CD14-positive monocyte (primary cell): ENCODE measurements around the gene PLEKHA7. TPM values are rescaled to one million over a fixed set of nuclear protein-coding genes. Genes with fewer than 3 reads are reported as not detected.

Source experiments
- DNase-seq, 3 donors: peaks; one replicate each; pipeline ENCODE4 v3.0.0-alpha.2; 2011 to 2022
- H2AFZ ChIP-seq: 2 replicates; pipeline ENCODE4 v1.6.0; 2012; ENCODE audit warnings: mild to moderate bottlenecking, low read depth, low read length, inconsistent platforms; ENCODE audit not compliant: insufficient read depth, poor library complexity, severe bottlenecking
- H3K27ac ChIP-seq, 2 donors: 1 replicate in 1 of 2; 2 replicates in 1 of 2; pipeline ENCODE4 v1.5.1; 2012 to 2013; ENCODE audit warnings: low read length in 2 of 2, control low read depth in 1 of 2, inconsistent platforms in 1 of 2, low read depth in 1 of 2, mild to moderate bottlenecking in 1 of 2
- H3K27me3 ChIP-seq, 2 donors: one replicate each; pipeline versions ENCODE4 v1.6.0 to v1.6.1; 2011 to 2013; ENCODE audit warnings: low read length in 2 of 2; ENCODE audit not compliant: control insufficient read depth in 2 of 2, insufficient read depth in 2 of 2
- H3K36me3 ChIP-seq, 2 donors: replicated peaks in 1 of 2; 1 replicate in 1 of 2; 2 replicates in 1 of 2; pipeline versions ENCODE4 v1.5.1 to v1.6.1; 2012 to 2013; ENCODE audit warnings: low read length in 2 of 2, control low read depth in 1 of 2, inconsistent platforms in 1 of 2, mild to moderate bottlenecking in 1 of 2; ENCODE audit not compliant: insufficient read depth in 2 of 2, control insufficient read depth in 1 of 2
- H3K4me1 ChIP-seq, 2 donors: 1 replicate in 1 of 2; 2 replicates in 1 of 2; pipeline versions ENCODE4 v1.5.1 to v1.6.1; 2012 to 2013; ENCODE audit warnings: low read length in 2 of 2, control low read depth in 1 of 2, inconsistent platforms in 1 of 2, mild to moderate bottlenecking in 1 of 2, moderate library complexity in 1 of 2; ENCODE audit not compliant: insufficient read depth in 2 of 2, control insufficient read depth in 1 of 2
- H3K4me2 ChIP-seq: replicated peaks from 2 replicates; pipeline ENCODE3; 2012; ENCODE audit warnings: low read length, moderate library complexity, mild to moderate bottlenecking; ENCODE audit not compliant: poor library complexity, severe bottlenecking; ENCODE audit errors: extremely low read depth
- H3K4me3 ChIP-seq, 3 experiments: fragments of 200-600 bp in 1 of 3; sonication (generic) in 1 of 3; replicated peaks in 1 of 3; 1 replicate in 2 of 3; 2 replicates in 1 of 3; pipeline ENCODE4 v1.5.1; 2011 to 2013; ENCODE audit warnings: low read length in 3 of 3, mild to moderate bottlenecking in 3 of 3, control low read depth in 2 of 3, low read depth in 2 of 3, inconsistent platforms in 1 of 3, moderate library complexity in 1 of 3
- H3K79me2 ChIP-seq: 2 replicates; pipeline ENCODE4 v1.6.0; 2012; ENCODE audit warnings: mild to moderate bottlenecking, control low read depth, inconsistent platforms, low read length, moderate library complexity; ENCODE audit not compliant: insufficient read depth
- H3K9ac ChIP-seq: 2 replicates; pipeline ENCODE4 v1.6.0; 2017; ENCODE audit warnings: low read length, mild to moderate bottlenecking; ENCODE audit not compliant: insufficient read depth, poor library complexity, severe bottlenecking
- H3K9me3 ChIP-seq, 2 donors: replicated peaks in 1 of 2; 1 replicate in 1 of 2; 2 replicates in 1 of 2; pipeline versions ENCODE4 v1.5.1 to v1.6.1; 2012 to 2013; ENCODE audit warnings: low read length in 2 of 2, control low read depth in 1 of 2; ENCODE audit not compliant: control insufficient read depth in 1 of 2, insufficient read depth in 1 of 2
- H4K20me1 ChIP-seq: 2 replicates; pipeline ENCODE4 v1.6.0; 2012; ENCODE audit warnings: mild to moderate bottlenecking, low read length, control low read depth, moderate library complexity; ENCODE audit not compliant: insufficient read depth
- H3K27ac Mint-ChIP-seq, 7 donors: one replicate each; pipeline ENCODE4 v1.8.0; 2020; ENCODE audit warnings: mild to moderate bottlenecking in 7 of 7, mixed read lengths in 7 of 7, moderate library complexity in 6 of 7, inconsistent platforms in 2 of 7
- H3K27me3 Mint-ChIP-seq, 3 donors: one replicate each; pipeline ENCODE4 v1.8.0; 2021 to 2022; ENCODE audit warnings: low read depth in 3 of 3, mild to moderate bottlenecking in 3 of 3, mixed read lengths in 3 of 3, moderate library complexity in 3 of 3, inconsistent platforms in 1 of 3
- H3K36me3 Mint-ChIP-seq, 2 donors: one replicate each; pipeline ENCODE4 v1.8.0; 2020; ENCODE audit warnings: mixed read lengths in 2 of 2, inconsistent platforms in 1 of 2, mild to moderate bottlenecking in 1 of 2
- H3K4me1 Mint-ChIP-seq: one replicate; pipeline ENCODE4 v1.8.0; 2020; ENCODE audit warnings: mild to moderate bottlenecking, mixed read lengths
- H3K4me3 Mint-ChIP-seq, 2 donors: one replicate each; pipeline ENCODE4 v1.8.0; 2020; ENCODE audit warnings: mild to moderate bottlenecking in 2 of 2, mixed read lengths in 2 of 2, moderate library complexity in 1 of 2
- H3K9me3 Mint-ChIP-seq, 7 donors: one replicate each; pipeline ENCODE4 v1.8.0; 2020 to 2022; ENCODE audit warnings: mixed read lengths in 7 of 7, mild to moderate bottlenecking in 6 of 7, moderate library complexity in 6 of 7, inconsistent platforms in 2 of 7
- WGBS: methylation state at CpG from one replicate; pipeline ENCODE4 v1.1.5; 2013; ENCODE audit warnings: missing lambda C conversion rate; ENCODE audit not compliant: insufficient coverage; 5-methylcytosine and 5-hydroxymethylcytosine counted together
- intact Hi-C, 2 donors: fragments of 100-400 bp; cut with micrococcal nuclease; formaldehyde crosslinking; loops; one replicate each; pipeline versions ENCODE4 v1.15.0 to v1.15.1; 2023
- polyA plus RNA-seq, 3 donors: library from polyadenylated mRNA; depleted of rRNA in 1 of 3; unstranded in 2 of 3; stranded (reverse) in 1 of 3; fragments of 300-500 nt in 2 of 3; fragments of >200 nt in 1 of 3; fragmentation: Illumina TruSeq in 2 of 3; gene quantifications; 1 replicate in 2 of 3; 2 replicates in 1 of 3; pipeline ENCODE4 v1.2.3, GENCODE V29; 2012 to 2021
- TF ChIP-seq, protein P1 (sequence below): fragments of 200-600 bp; IDR thresholded peaks from one replicate; pipeline ENCODE4 v1.8.0; 2022; ENCODE audit warnings: antibody characterized with exemption, mild to moderate bottlenecking

PLEKHA7 gene
- polyA plus RNA-seq, 3 donors = 0.05 to 0.92 (median 0.22) TPM

DNA sequence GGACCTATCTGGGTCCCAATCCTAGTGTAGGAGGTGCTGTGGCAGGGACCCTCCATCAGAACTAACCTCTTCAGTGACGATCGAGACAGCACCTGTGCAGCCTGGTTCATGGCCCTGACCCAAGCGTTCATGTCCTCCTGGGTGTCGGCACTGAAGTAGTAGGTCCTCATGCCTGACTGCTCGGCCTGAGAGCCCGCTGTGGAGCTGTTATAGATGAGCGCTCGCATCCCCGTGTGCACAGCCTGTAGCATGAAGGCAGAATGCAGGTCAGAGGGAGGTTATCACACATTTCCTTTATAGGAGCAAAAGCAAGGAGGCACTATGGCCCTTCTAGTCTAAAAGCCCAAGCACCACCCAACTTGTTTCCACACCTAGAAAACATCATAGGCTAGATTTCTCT, 172.7 kb downstream of the PLEKHA7 start:
- intact Hi-C loops = no loop called here
- H3K27me3 Mint-ChIP-seq = peaks cover 0 to 4% (median 2%) of the 10 kb centered on the region in 3 donors

DNA sequence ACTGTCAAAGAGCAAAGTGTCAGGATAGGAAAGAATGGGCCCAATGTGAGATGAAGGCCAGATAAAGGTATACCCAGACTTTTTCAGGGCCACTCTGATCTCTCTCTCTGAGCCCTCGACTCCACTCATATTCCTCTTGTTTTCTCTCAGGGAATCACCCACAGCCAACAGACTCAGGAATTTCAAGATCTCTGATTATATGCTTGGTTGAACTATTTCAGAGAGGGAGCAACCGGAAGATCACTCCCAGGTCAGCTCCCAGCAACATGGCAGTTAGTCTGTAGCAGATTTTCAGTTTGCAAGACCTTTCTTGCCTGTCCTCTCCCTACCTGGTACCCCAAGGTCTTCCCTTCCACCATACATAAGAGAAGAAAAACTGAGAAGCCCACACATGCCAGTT, 173.3 kb downstream of the PLEKHA7 start:
- H3K27ac Mint-ChIP-seq = no peak overlapping the region

More for the DNA sequence above, 172.7 kb downstream of the PLEKHA7 start:
- Histone ChIP-seq H3K4me1 (no peaks in the 10 kb centered on the region), H2AFZ (no peak overlapping the region), H3K4me3 (no peak overlapping the region), H3K79me2 (no peaks in the 10 kb centered on the region), H3K9me3 (no peaks in the 10 kb centered on the region), H3K9ac (no peak overlapping the region), H4K20me1 (no peaks in the 10 kb centered on the region), H3K27ac (no peak overlapping the region), H3K36me3 (no peaks in the 10 kb centered on the region), H3K27me3 (no peaks in the 10 kb centered on the region), H3K4me2 (no peak overlapping the region)
- TF ChIP-seq, protein P1, sequence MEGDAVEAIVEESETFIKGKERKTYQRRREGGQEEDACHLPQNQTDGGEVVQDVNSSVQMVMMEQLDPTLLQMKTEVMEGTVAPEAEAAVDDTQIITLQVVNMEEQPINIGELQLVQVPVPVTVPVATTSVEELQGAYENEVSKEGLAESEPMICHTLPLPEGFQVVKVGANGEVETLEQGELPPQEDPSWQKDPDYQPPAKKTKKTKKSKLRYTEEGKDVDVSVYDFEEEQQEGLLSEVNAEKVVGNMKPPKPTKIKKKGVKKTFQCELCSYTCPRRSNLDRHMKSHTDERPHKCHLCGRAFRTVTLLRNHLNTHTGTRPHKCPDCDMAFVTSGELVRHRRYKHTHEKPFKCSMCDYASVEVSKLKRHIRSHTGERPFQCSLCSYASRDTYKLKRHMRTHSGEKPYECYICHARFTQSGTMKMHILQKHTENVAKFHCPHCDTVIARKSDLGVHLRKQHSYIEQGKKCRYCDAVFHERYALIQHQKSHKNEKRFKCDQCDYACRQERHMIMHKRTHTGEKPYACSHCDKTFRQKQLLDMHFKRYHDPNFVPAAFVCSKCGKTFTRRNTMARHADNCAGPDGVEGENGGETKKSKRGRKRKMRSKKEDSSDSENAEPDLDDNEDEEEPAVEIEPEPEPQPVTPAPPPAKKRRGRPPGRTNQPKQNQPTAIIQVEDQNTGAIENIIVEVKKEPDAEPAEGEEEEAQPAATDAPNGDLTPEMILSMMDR = no peak
- H3K4me3 Mint-ChIP-seq = no peak overlapping the region
- H3K9me3 Mint-ChIP-seq = peaks cover 2 to 6% (median 4%) of the 10 kb centered on the region in 7 donors
- no peak overlapping the region for H3K27ac Mint-ChIP-seq
- H3K36me3 Mint-ChIP-seq = no peaks in the 10 kb centered on the region
- H3K4me1 Mint-ChIP-seq = peaks cover 2% of the 10 kb centered on the region
- 98% methylated on average over 8 of the region's 9 CpGs for WGBS
- no peak for DNase-seq

More for the DNA sequence above, 173.3 kb downstream of the PLEKHA7 start:
- Histone ChIP-seq H3K27me3 (no peaks in the 10 kb centered on the region), H3K4me2 (no peak overlapping the region), H3K27ac (no peak overlapping the region), H4K20me1 (no peaks in the 10 kb centered on the region), H3K9ac (no peak overlapping the region), H3K4me1 (no peaks in the 10 kb centered on the region), H2AFZ (no peak overlapping the region), H3K36me3 (no peaks in the 10 kb centered on the region), H3K79me2 (no peaks in the 10 kb centered on the region), H3K4me3 (no peak overlapping the region), H3K9me3 (no peaks in the 10 kb centered on the region)
- Mint-ChIP-seq H3K4me3 (no peak overlapping the region), H3K4me1 (no peaks in the 10 kb centered on the region), H3K36me3 (no peaks in the 10 kb centered on the region), H3K27me3 (peaks cover 0 to 4% (median 2%) of the 10 kb centered on the region in 3 donors), H3K9me3 (peaks cover 2 to 5% (median 4%) of the 10 kb centered on the region in 7 donors)
- intact Hi-C loops = no loop called here
- TF ChIP-seq, protein P1 = no peak
- 100% methylated on average over 1 of the region's 2 CpGs for WGBS
- no peak for DNase-seq
